Esophagus squamous epithelium (tissue), 5 donors: ENCODE data around the gene LRRC10. TPM values are rescaled to one million over a fixed set of nuclear protein-coding genes. Genes with fewer than 3 reads are reported as not detected.

ENCODE experiments used
- DNase-seq: peaks from one replicate; lab custom pipeline; 2025; lab: John Stamatoyannopoulos, UW
- H3K27ac ChIP-seq, 4 donors: fragments of 200-600 bp; sonication (generic); one replicate each; pipeline ENCODE4 v1.5.1; 2016 to 2019; ENCODE audit warnings: mild to moderate bottlenecking in 1 of 4
- H3K27me3 ChIP-seq, 4 donors: fragments of 200-600 bp; sonication (generic); 1 replicate in 3 of 4; 2 replicates in 1 of 4; pipeline versions ENCODE4 v1.5.1 to v1.6.0; 2017 to 2021; ENCODE audit warnings: antibody characterized with exemption in 1 of 4
- H3K36me3 ChIP-seq, 3 donors: fragments of 200-600 bp; sonication (generic); one replicate each; pipeline ENCODE4 v1.5.1; 2016 to 2019
- H3K4me1 ChIP-seq, 3 donors: fragments of 200-600 bp; sonication (generic); one replicate each; pipeline ENCODE4 v1.5.1; 2017 to 2019
- H3K4me3 ChIP-seq, 4 donors: fragments of 200-600 bp; sonication (generic); 1 replicate in 3 of 4; 2 replicates in 1 of 4; pipeline ENCODE4 v1.5.1; 2016 to 2019; ENCODE audit warnings: mild to moderate bottlenecking in 2 of 4, moderate library complexity in 1 of 4
- H3K9me3 ChIP-seq, 3 donors: fragments of 200-600 bp; sonication (generic); one replicate each; pipeline ENCODE4 v1.5.1; 2016 to 2019
- POLR2A ChIP-seq, 4 donors: fragments of 450-650 bp; IDR thresholded peaks; one replicate each; pipeline ENCODE4 v1.6.1; 2017; ENCODE audit warnings: antibody characterized with exemption in 4 of 4, mild to moderate bottlenecking in 4 of 4, moderate library complexity in 3 of 4
- WGBS, 2 donors: methylation state at CpG; one replicate each; pipeline ENCODE4 v1.1.5; 2018; 5-methylcytosine and 5-hydroxymethylcytosine counted together
- intact Hi-C: fragments of 100-400 bp; cut with DNase I; formaldehyde crosslinking; loops from one replicate; pipeline ENCODE4 v1.15.0; 2022
- total RNA-seq, 4 donors: library from RNA; depleted of rRNA; stranded (reverse); fragments of >200 nt; gene quantifications; one replicate each; pipeline ENCODE4 v1.1.0, GENCODE V29; 2016
- TF ChIP-seq, protein P1 (sequence below), 6 experiments: fragments of 450-650 bp in 4 of 6; fragments of 200-600 bp in 2 of 6; sonication (generic) in 2 of 6; IDR thresholded peaks; one replicate each; pipeline ENCODE4 v1.5.1; 2016 to 2019; ENCODE audit warnings: antibody characterized with exemption in 6 of 6, mild to moderate bottlenecking in 4 of 6, moderate library complexity in 4 of 6
- donor health status: DM: yes; HTN: yes; CAD: no.

LRRC10 gene
- total RNA-seq, 4 donors from 2014 or later: not detected

DNA sequence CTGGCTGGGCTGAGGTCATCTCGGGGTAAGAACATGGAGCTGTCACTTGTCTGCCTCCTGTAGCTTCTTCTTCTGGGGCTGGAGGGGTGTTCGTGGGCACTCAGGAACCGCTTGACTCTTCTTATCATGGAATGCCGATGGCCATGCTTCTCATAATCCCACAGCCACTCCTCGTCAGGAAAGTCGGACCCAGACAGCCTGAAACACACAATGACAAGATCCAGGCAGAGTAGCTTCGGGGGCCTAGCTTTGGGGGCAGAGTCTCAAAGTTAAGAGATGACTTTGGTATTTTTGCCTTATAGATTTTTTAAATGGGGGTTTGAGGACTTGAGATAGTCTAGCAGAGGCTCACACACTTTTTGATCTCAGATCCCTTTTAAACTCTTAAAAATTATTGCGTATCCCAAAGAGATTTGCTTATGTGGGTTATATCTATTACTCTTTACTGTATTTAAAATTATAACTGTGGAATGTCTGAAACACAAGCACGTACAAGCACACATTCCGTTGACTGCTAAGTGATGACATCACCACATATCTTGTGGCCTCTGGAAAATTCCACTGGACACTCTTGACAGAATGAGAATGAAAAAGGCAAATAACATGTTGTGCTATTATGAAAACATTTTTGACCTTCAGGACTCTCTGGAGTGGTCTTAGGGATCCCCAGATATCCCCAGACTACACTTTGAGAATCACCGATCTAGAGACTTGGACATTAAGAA lies 45.1 kb upstream of the LRRC10 start:
- Histone ChIP-seq H3K27me3 (peaks cover 0 to 6% (median 0%) of the 10 kb centered on the region in 4 donors), H3K9me3 (no peaks in the 10 kb centered on the region), H3K4me1 (no peaks in the 10 kb centered on the region), H3K36me3 (no peaks in the 10 kb centered on the region), H3K27ac (no peak overlapping the region), H3K4me3 (no peak overlapping the region)
- intact Hi-C loops: no loop called here
- 50 to 61% methylated on average over 6 to 8 of the region's 11 CpGs for WGBS, 2 donors
- DNase-seq: no peak
- TF ChIP-seq POLR2A (IDR thresholded peaks at IDR 0.05): no peak
- TF ChIP-seq, protein P1, sequence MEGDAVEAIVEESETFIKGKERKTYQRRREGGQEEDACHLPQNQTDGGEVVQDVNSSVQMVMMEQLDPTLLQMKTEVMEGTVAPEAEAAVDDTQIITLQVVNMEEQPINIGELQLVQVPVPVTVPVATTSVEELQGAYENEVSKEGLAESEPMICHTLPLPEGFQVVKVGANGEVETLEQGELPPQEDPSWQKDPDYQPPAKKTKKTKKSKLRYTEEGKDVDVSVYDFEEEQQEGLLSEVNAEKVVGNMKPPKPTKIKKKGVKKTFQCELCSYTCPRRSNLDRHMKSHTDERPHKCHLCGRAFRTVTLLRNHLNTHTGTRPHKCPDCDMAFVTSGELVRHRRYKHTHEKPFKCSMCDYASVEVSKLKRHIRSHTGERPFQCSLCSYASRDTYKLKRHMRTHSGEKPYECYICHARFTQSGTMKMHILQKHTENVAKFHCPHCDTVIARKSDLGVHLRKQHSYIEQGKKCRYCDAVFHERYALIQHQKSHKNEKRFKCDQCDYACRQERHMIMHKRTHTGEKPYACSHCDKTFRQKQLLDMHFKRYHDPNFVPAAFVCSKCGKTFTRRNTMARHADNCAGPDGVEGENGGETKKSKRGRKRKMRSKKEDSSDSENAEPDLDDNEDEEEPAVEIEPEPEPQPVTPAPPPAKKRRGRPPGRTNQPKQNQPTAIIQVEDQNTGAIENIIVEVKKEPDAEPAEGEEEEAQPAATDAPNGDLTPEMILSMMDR (IDR thresholded peaks at IDR 0.05): no peak

GRCh38 chr12:69653703-69654102 lies 43.0 kb upstream of the LRRC10 start:
- peaks cover 0 to 6% (median 0%) of the 10 kb centered on the region in 4 donors for H3K27me3 ChIP-seq
- no peak overlapping the region for H3K4me3 ChIP-seq
- 67 to 70% methylated on average over 8 of the region's 8 CpGs for WGBS, 2 donors
- no peak for DNase-seq
- intact Hi-C loops: no loop called here
- no peak overlapping the region for H3K27ac ChIP-seq
- H3K36me3 ChIP-seq: no peaks in the 10 kb centered on the region
- H3K9me3 ChIP-seq: no peaks in the 10 kb centered on the region
- H3K4me1 ChIP-seq: no peaks in the 10 kb centered on the region
- TF ChIP-seq, protein P1 (IDR thresholded peaks at IDR 0.05): no peak
- no peak for TF ChIP-seq POLR2A (IDR thresholded peaks at IDR 0.05)

DNA sequence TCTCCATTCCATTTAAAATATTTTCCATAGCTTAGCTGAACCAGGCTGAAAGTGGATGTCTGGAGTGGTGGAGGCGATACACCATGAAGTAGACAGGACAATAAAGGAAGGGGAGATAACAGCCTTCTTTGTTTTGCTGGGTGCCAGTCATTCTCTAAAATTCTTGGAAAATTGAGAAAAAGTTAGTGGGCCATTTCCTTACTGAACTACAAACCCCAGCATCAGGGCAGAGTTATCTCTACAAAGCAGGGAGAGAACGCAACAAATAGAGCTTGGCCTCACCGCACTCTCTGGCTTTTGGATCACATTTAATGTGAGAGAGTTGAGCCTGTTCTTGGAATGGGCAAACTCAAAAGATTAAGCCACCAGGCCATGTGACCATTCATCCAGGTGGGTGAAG lies 41.2 kb upstream of the LRRC10 start:
- Histone ChIP-seq H3K36me3 (no peaks in the 10 kb centered on the region), H3K9me3 (no peaks in the 10 kb centered on the region), H3K4me3 (no peak overlapping the region), H3K27ac (no peak overlapping the region), H3K27me3 (peaks cover 0 to 11% (median 0%) of the 10 kb centered on the region in 4 donors), H3K4me1 (no peaks in the 10 kb centered on the region)
- no peak for TF ChIP-seq POLR2A (IDR thresholded peaks at IDR 0.05)
- TF ChIP-seq, protein P1 (IDR thresholded peaks at IDR 0.05): no peak
- 92 to 94% methylated on average over 3 of the region's 3 CpGs for WGBS, 2 donors
- intact Hi-C loops: no loop called here
- no peak for DNase-seq

DNA sequence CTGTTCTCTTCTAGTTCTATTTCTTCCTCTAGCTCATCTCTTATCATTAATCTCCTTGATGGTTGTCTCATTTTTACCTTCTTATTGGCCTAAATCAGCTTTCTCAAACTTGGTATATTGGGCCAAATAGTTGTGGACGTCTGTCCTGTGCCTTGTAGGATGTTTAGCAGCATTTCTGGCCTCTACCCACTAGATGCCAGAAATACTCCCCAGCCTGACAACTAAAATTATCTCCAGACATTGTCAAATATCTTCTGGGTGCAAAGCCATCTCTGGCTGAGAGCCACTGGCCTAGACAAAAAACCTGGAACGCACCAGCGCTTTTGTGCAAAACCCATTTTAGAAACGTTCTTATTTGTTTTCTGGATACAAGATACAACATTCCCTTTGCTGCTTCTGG lies 38.8 kb upstream of the LRRC10 start:
- 45 to 54% methylated on average over 4 of the region's 4 CpGs for whole genome bisulfite sequencing, 2 donors
- Histone ChIP-seq H3K27ac (no peak overlapping the region), H3K4me1 (no peaks in the 10 kb centered on the region), H3K4me3 (no peak overlapping the region), H3K9me3 (no peaks in the 10 kb centered on the region), H3K27me3 (peaks cover 0 to 10% (median 0%) of the 10 kb centered on the region in 4 donors), H3K36me3 (no peaks in the 10 kb centered on the region)
- intact Hi-C loops: no loop called here
- DNase-seq: no peak
- no peak for TF ChIP-seq POLR2A (IDR thresholded peaks at IDR 0.05)
- TF ChIP-seq, protein P1 (IDR thresholded peaks at IDR 0.05): no peak

GRCh38 chr12:69648476-69648875 lies 37.8 kb upstream of the LRRC10 start:
- 60 to 63% methylated on average over 3 of the region's 3 CpGs for WGBS, 2 donors

More at GRCh38 chr12:69648476-69648875, 37.8 kb upstream of the LRRC10 start:
- DNase-seq: no peak
- no peaks in the 10 kb centered on the region for H3K36me3 ChIP-seq
- H3K27me3 ChIP-seq: peaks cover 0 to 10% (median 0%) of the 10 kb centered on the region in 4 donors
- intact Hi-C loops: no loop called here
- H3K4me1 ChIP-seq: no peaks in the 10 kb centered on the region
- TF ChIP-seq POLR2A (IDR thresholded peaks at IDR 0.05): no peak
- TF ChIP-seq, protein P1 (IDR thresholded peaks at IDR 0.05): no peak
- no peak overlapping the region for H3K4me3 ChIP-seq
- H3K9me3 ChIP-seq: no peaks in the 10 kb centered on the region
- no peak overlapping the region for H3K27ac ChIP-seq
